Activated CD8-positive, alpha-beta memory T cell treated with anti-CD3 and anti-CD28 coated beads, Interleukin-2, amount 50 U/mL, for 48 hours (primary cell): ENCODE results near the gene CCNDBP1.
"Not testable (repeated sequence)": the region's sequence is repeated elsewhere in the genome, so short reads cannot be mapped to it uniquely, and the experiment has no call there.

ENCODE experiments used
- DNase-seq: peaks from one replicate; pipeline ENCODE4 v3.0.0-alpha.2; 2020

CCNDBP1 gene

GRCh38 chr15:43194795-43195194, 9.6 kb downstream of the CCNDBP1 start:
- DNase-seq: no peak

- no peak for DNase-seq
These were observed 11.8 kb downstream of the CCNDBP1 start for GRCh38 chr15:43196760-43197548.

- not testable (repeated sequence) for DNase-seq
These were observed 12.6 kb downstream of the CCNDBP1 start for GRCh38 chr15:43197773-43198172.

- DNase-seq: not testable (repeated sequence)
These were observed 13.4 kb downstream of the CCNDBP1 start for GRCh38 chr15:43198556-43198955.

- DNase-seq: no peak
These were observed 13.8 kb downstream of the CCNDBP1 start for GRCh38 chr15:43198992-43199391.

- DNase-seq: no peak
These were observed 14.8 kb downstream of the CCNDBP1 start for GRCh38 chr15:43199945-43200488.

GRCh38 chr15:43204016-43204901, 19.1 kb downstream of the CCNDBP1 start:
- DNase-seq: peak; percentile 67

- no peak for DNase-seq
These were observed 20.9 kb downstream of the CCNDBP1 start for GRCh38 chr15:43206054-43206453.

GRCh38 chr15:43207024-43207423, 21.8 kb downstream of the CCNDBP1 start:
- DNase-seq: no peak

GRCh38 chr15:43208052-43209002, 23.1 kb downstream of the CCNDBP1 start:
- DNase-seq: no peak

- no peak for DNase-seq
These were observed 24.0 kb downstream of the CCNDBP1 start for GRCh38 chr15:43209059-43209824.

GRCh38 chr15:43210172-43210745, 25.1 kb downstream of the CCNDBP1 start:
- no peak for DNase-seq

- DNase-seq: no peak
These were observed 25.6 kb downstream of the CCNDBP1 start for GRCh38 chr15:43210807-43211206.

- DNase-seq: no peak
These were observed 26.1 kb downstream of the CCNDBP1 start for GRCh38 chr15:43211224-43211735.

- no peak for DNase-seq
These were observed 27.1 kb downstream of the CCNDBP1 start for GRCh38 chr15:43212299-43212698.

- no peak for DNase-seq
These were observed 27.7 kb downstream of the CCNDBP1 start for GRCh38 chr15:43212951-43213350.

- no peak for DNase-seq
These were observed 28.3 kb downstream of the CCNDBP1 start for GRCh38 chr15:43213466-43213865.

- no peak for DNase-seq
These were observed 29.0 kb downstream of the CCNDBP1 start for GRCh38 chr15:43214169-43214568.

- DNase-seq: no peak
These were observed 29.5 kb downstream of the CCNDBP1 start for GRCh38 chr15:43214592-43215295.

- peak; percentile 17 for DNase-seq
These were observed 30.8 kb downstream of the CCNDBP1 start for GRCh38 chr15:43215961-43216360.
